Stimulated activated CD4-positive, alpha-beta T cell treated with anti-CD3 and anti-CD28 coated beads, Interleukin-4, amount 100 ng/mL, for 24 hours (primary cell): ENCODE data around the gene PPFIBP2.
A peak's percentile ranks its signal among the peaks of the same experiment; 100 is the strongest.

Experiments used
- DNase-seq: peaks from one replicate; pipeline ENCODE4 v3.0.0-alpha.2; 2020

PPFIBP2 gene

GRCh38 chr11:7513234-7514098 is at the start of gene PPFIBP2:
Gene PPFIBP2 (plus strand): TSS chr11:7513999. CDS start chr11:7549476, 35,477 bp downstream.
- peak; percentile 79 for DNase-seq

- DNase-seq: no peak
These were observed 46.1 kb upstream of the PPFIBP2 start for GRCh38 chr11:7467652-7468051.

- no peak for DNase-seq
These were observed 44.4 kb upstream of the PPFIBP2 start for GRCh38 chr11:7469351-7469865.

GRCh38 chr11:7471071-7471470 is 42.7 kb upstream of the PPFIBP2 start:
- DNase-seq: no peak

- no peak for DNase-seq
These were observed 40.1 kb upstream of the PPFIBP2 start for GRCh38 chr11:7473717-7474116.

GRCh38 chr11:7480113-7480512 is 33.7 kb upstream of the PPFIBP2 start:
- no peak for DNase-seq

- no peak for DNase-seq
These were observed 29.7 kb upstream of the PPFIBP2 start for GRCh38 chr11:7484131-7484530.

GRCh38 chr11:7484645-7485044 is 29.2 kb upstream of the PPFIBP2 start:
- DNase-seq: no peak

- DNase-seq: no peak
These were observed 28.4 kb upstream of the PPFIBP2 start, which contains the start of gene OLFML1 for GRCh38 chr11:7485186-7486097. Gene OLFML1 (plus strand): TSS chr11:7485506. CDS start chr11:7485876, 370 bp downstream.

- no peak for DNase-seq
These were observed 27.6 kb upstream of the PPFIBP2 start for GRCh38 chr11:7486098-7486780.

- no peak for DNase-seq
These were observed 27.0 kb upstream of the PPFIBP2 start for GRCh38 chr11:7486781-7487140.

- no peak for DNase-seq
These were observed 26.4 kb upstream of the PPFIBP2 start for GRCh38 chr11:7487360-7487759.

- no peak for DNase-seq
These were observed 25.1 kb upstream of the PPFIBP2 start for GRCh38 chr11:7488681-7489080.

GRCh38 chr11:7489376-7489775 is 24.4 kb upstream of the PPFIBP2 start:
- DNase-seq: no peak

- no peak for DNase-seq
These were observed 23.7 kb upstream of the PPFIBP2 start for GRCh38 chr11:7490054-7490453.

GRCh38 chr11:7490535-7490934 is 23.3 kb upstream of the PPFIBP2 start:
- DNase-seq: no peak

GRCh38 chr11:7492253-7492652 is 21.5 kb upstream of the PPFIBP2 start:
- DNase-seq: no peak

- no peak for DNase-seq
These were observed 20.1 kb upstream of the PPFIBP2 start for GRCh38 chr11:7493670-7494069.

- DNase-seq: no peak
These were observed 19.6 kb upstream of the PPFIBP2 start for GRCh38 chr11:7494086-7494745.

GRCh38 chr11:7495882-7496551 is 17.8 kb upstream of the PPFIBP2 start:
- DNase-seq: no peak

- DNase-seq: no peak
These were observed 15.6 kb upstream of the PPFIBP2 start for GRCh38 chr11:7498193-7498592.

- DNase-seq: no peak
These were observed 14.7 kb upstream of the PPFIBP2 start for GRCh38 chr11:7499081-7499480.
